Motor neuron (in vitro differentiated cells): Measurements from ENCODE around the gene LUC7L. TPM values are rescaled to one million over a fixed set of nuclear protein-coding genes. Genes with fewer than 3 reads are reported as not detected.
"Not testable (repeated sequence)": the region's sequence is repeated elsewhere in the genome, so short reads cannot be mapped to it uniquely, and the experiment has no call there.

ENCODE experiments used
- ATAC-seq, 8 experiments: fragments of 200-7000 bp; cut with Tn5 transposase; replicated peaks in 6 of 8; 2 replicates each; pipeline ENCODE4 v1.8.0; 2021; ENCODE audit warnings: mild to moderate bottlenecking in 8 of 8, moderate library complexity in 8 of 8
- H3K27ac ChIP-seq, 2 donors: fragments of 250-450 bp; sonication (Bioruptor Pico); 2 replicates each; pipeline ENCODE4 v1.9.0; 2021; ENCODE audit warnings: antibody characterized with exemption in 2 of 2, mild to moderate bottlenecking in 2 of 2, moderate library complexity in 1 of 2
- H3K4me1 ChIP-seq, 2 donors: fragments of 250-450 bp; sonication (Bioruptor Pico); replicated peaks in 1 of 2; 2 replicates each; pipeline ENCODE4 v1.6.1; 2021; ENCODE audit warnings: antibody characterized with exemption in 2 of 2, mild to moderate bottlenecking in 2 of 2, moderate library complexity in 1 of 2
- H3K4me3 ChIP-seq, 5 donors: fragments of 250-450 bp; sonication (Bioruptor Pico); 2 replicates each; pipeline ENCODE4 v1.9.0; 2021; ENCODE audit warnings: antibody characterized with exemption in 5 of 5, mild to moderate bottlenecking in 5 of 5, moderate library complexity in 4 of 5
- WGBS, 10 experiments: fragments of 450-650 bp; shearing (Covaris generic); methylation state at CpG; one replicate each; pipeline ENCODE4 v1.0.0; 2022; 5-methylcytosine and 5-hydroxymethylcytosine counted together
- in situ Hi-C, 9 experiments: fragments of 400-800 bp; cut with MboI; loops; one replicate each; pipeline ENCODE4 v1.15.0; 2021; ENCODE audit warnings: low sequenced_read_pairs in 9 of 9, low pct_unique_long_range_greater_than_20kb in 2 of 9; ENCODE audit not compliant: unreplicated experiment in 9 of 9
- total RNA-seq, 8 experiments: library from RNA; unstranded; fragments of 300-600 nt; gene quantifications; 2 replicates each; pipeline versions ENCODE4 v1.2.3 to v1.2.4, GENCODE V29; 2022

Gene LUC7L
- total RNA-seq, 8 experiments from 2014 or later, result 75.5 to 188 (median 90.9) TPM

DNA sequence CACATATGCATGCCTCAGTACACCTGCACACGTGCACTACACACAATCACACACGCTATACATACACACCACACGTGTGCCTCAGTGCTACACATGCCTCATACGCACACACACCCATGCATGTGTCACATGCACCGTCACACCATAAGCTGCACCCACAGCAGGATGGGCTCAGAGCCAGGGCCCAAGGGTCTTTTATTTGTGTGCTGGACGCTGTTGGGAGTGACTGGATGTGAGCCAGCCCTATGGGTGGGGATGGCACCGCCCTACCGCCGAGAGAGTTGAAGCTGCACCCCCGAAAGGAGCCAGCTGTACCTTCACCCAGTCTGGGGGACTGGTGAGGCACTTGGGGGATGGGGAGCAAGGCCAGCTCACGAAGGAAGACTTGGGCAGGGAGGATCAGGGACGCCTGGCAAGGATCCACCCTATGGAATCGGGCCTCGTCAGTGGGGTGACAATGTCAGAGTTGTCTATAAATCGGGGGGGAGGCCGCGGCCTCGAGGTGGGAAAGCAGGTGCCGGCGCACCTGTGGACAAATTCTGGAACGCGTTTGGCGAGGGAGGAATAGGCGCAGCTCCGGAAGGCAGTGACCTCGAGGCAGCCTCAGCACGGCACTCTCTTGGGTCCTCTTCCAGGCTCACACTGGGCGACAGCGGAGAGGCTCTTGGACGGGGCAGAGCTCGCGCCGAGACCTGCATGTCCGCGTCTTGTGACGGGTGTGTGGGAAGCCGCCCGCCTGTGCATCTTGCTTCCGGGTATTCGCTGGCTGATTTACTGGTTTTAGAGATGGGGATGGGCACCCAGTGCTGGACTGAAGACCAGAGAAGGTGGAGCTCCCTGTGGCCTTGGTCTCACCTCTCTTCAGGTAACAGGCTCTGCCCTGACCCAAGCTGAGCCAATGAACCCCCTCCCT, 39.1 kb upstream of the LUC7L start:
- Histone ChIP-seq H3K4me3 (no peak overlapping the region), H3K4me1 (no peaks in the 10 kb centered on the region), H3K27ac (no peak overlapping the region)
- in situ Hi-C loops, result no loop called here
- no peak for ATAC-seq
- WGBS, 10 experiments, result 0 to 88% (median 84%) methylated on average over 1 to 17 of the region's 40 CpGs; no CpG with 5 or more reads in 3 of the 10 experiments

DNA sequence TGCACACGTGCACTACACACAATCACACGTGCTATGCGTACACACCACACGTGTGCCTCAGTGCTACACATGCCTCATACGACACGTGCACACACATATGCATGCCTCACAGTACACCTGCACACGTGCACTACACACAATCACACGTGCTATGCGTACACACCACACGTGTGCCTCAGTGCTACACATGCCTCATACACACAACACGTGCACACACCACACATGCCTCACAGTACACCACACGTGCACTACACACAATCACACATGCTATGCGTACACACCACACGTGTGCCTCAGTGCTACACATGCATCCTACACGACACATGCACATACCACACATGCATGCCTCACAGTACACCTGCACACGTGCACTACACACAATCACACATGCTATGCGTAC, 38.3 kb upstream of the LUC7L start:
- H3K4me3 ChIP-seq, ATAC-seq, H3K4me1 ChIP-seq, in situ Hi-C loops, H3K27ac ChIP-seq: not testable (repeated sequence)
- 75 to 100% (median 89%) methylated on average over 2 to 5 of the region's 17 CpGs; no CpG with 5 or more reads in 3 of the 10 experiments for WGBS, 10 experiments

DNA sequence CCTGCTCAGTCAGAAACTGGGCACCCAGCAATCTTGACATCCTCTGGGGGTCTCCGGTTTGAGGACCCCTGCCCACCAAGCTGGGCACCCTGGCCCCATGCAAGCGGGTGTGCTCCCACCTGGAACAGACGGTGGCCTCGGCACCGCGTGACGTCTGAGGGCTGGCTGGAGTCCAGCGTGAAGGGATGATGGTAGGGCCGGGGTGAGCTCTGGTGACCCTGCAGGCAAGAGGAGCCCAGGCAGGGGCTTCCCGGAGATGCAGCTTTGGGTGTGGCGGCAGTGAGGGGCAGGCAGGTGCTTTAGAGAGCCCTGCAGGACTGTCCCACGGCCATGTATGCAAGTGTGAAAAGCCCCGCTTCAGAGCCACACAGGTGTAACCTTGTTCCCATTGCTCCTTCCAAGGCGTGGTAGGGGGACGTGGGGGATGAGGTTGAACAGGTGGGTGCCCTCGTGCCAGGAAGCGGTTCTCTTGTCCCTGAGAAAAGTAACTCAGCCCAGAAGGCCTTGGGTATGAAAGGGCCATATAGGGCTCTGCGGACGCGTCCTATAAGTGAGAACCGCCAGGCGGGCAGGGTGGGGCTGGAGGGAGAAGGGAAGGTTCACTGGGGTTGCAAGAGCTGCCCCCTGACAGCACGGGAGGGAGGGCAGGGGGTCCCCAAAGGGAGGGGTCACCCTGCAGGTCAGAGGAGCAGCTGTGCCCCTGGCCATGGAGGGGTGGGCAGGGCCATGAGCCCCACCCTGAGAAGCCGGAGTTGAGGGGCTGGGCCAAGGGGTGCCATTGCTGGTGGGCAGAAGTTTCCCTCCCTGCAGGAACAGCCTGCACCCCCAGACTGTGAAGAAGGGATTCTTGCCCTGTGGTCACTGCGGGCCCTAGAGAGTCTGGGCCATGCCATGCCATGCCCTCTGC, 37.3 kb upstream of the LUC7L start:
- H3K4me3 ChIP-seq, result no peak overlapping the region
- no peak overlapping the region for H3K27ac ChIP-seq
- in situ Hi-C loops, result no loop called here
- ATAC-seq, result peak in 4 of 8 experiments; percentile 3 to 21 (median 8)
- WGBS, 10 experiments, result 20 to 95% (median 62%) methylated on average over 1 to 8 of the region's 25 CpGs; no CpG with 5 or more reads in 6 of the 10 experiments
- H3K4me1 ChIP-seq, result no peaks in the 10 kb centered on the region

DNA sequence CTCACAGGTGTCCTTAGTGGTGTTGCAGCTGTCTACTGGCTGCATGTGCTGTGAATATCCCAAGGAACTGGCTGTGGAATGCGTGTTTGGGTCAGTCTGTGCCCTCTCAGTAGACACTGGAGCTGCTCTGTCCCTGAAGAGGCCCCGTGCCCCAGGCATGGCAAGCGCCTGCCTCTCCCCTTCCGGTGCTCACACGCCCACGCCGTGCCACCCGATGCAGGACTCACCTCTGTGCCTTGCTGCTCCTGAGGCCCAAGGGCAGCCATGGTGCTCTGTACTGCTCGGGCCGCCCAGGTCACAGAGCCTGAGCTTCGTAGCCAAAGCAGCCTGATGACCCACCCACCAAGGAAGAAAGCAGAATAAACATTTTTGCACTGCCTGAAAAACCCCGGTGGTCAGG, 36.5 kb upstream of the LUC7L start:
- H3K4me1 ChIP-seq, result no peaks in the 10 kb centered on the region
- 60 to 100% (median 80%) methylated on average over 1 to 5 of the region's 12 CpGs; no CpG with 5 or more reads in 4 of the 10 experiments for WGBS, 10 experiments
- in situ Hi-C loops, result no loop called here
- no peak overlapping the region for H3K4me3 ChIP-seq
- no peak overlapping the region for H3K27ac ChIP-seq
- peak in 3 of 8 experiments; percentile 2 to 35 (median 31) for ATAC-seq

DNA sequence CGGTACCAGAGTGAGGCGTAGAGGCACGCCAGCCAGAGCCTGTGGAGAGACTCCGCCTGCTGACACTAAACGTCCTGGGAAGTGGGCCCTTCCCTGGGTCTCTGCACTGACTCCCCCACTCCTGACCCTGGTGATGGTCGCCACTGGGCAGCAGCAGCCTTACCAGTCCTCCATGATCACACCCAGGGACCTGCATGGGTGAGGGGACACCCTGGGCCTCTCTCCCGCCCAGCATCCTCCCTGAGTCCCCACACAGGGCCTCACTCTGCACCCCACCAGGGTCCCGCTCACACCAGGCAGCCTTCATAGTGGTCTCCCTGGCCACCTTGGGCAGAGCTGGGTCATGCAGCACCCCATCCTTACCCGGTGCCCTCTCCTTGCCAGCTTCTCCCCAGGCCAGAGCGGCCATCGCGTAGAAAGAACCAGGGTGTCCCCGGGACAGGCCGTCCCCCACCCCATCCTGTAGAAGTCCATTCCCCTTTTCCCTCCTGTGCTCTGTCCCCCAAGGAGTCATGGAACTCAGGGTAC, 35.8 kb upstream of the LUC7L start:
- in situ Hi-C loops, result no loop called here
- no peak overlapping the region for H3K4me3 ChIP-seq
- 100% methylated on average over 1 of the region's 14 CpGs; no CpG with 5 or more reads in 9 of the 10 experiments for WGBS, 10 experiments
- ATAC-seq, result no peak
- no peaks in the 10 kb centered on the region for H3K4me1 ChIP-seq
- H3K27ac ChIP-seq, result no peak overlapping the region

DNA sequence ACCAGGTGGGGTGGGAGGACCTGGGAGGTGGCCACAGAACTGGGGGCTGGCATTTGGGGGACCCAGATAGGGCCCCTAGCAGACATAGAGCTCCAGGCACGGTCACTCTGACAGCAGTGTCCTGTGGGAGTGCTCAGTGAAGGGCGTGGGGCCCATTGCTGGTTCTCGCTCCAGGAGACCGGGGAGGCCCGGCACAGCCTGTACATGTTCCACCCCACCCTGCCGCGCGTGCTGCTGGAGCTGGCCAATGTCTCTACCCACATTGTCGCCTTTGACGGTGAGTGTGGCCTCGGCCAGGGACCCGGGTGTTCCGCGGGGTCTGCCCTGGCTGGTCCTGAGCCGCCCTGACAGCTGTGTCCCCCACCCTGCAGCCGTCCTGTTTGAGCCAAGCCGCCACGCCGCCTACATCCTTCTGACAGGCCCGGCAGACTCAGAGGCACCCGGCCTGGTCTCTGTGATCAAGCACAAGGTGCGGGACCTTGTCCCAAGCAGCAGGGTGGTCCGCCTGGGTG, 35.2 kb upstream of the LUC7L start:
- H3K27ac ChIP-seq, result no peak overlapping the region
- ATAC-seq, result no peak

DNA sequence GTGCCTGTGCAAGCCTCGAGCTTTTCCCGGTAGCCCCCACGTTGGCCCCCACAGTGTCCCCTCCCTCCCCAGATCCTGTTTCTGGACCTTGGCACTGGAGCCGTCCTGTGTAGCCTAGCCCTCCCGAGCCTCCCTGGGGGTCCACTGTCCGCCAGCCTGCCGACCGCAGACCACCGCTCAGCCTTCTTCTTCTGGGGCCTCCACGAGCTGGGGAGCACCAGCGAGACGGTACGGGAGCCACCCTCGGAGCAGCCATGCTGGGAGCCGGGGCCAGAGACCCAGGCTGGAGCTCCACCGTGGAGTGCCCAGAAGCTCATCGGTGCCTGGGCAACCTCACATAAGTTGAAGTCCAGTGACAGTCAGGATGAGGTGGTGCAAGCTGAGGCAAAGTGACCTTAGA, 34.7 kb upstream of the LUC7L start:
- Histone ChIP-seq H3K4me1 (no peaks in the 10 kb centered on the region), H3K27ac (no peak overlapping the region), H3K4me3 (no peak overlapping the region)
- 96% methylated on average over 5 of the region's 17 CpGs; no CpG with 5 or more reads in 9 of the 10 experiments for WGBS, 10 experiments
- in situ Hi-C loops, result no loop called here
- ATAC-seq, result no peak

More for the DNA sequence above, 35.2 kb upstream of the LUC7L start:
- 90% methylated on average over 2 to 6 of the region's 23 CpGs; no CpG with 5 or more reads in 8 of the 10 experiments for WGBS, 10 experiments
- no peaks in the 10 kb centered on the region for H3K4me1 ChIP-seq
- H3K4me3 ChIP-seq, result no peak overlapping the region
- in situ Hi-C loops, result no loop called here

DNA sequence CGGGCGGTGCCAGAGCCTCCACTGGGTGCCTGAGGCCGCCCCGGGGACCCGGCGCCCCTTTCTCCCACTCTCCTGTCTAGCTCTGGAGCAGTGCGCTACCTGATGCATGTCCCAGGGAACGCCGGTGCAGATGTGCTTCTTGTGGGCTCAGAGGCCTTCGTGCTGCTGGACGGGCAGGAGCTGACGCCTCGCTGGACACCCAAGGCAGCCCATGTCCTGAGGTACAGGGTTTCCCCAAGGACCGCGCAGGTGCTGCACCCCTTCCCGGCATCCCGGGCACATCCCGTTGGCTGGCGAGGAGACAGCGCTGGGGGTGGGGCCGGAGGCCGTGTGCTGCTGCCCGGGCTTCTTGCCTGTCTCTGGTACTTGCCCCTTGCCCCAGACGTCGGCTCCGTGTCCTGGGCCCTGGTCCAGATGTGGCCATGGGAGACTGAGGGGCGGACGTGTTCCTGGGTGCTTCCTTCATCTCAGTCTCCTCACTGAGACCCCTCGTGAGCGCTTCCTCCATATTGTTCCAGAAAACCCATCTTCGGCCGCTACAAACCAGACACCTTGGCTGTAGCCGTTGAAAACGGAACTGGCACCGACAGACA, 34.0 kb upstream of the LUC7L start:
- no peak overlapping the region for H3K4me3 ChIP-seq
- no peak overlapping the region for H3K27ac ChIP-seq
- in situ Hi-C loops, result no loop called here
- 90 to 100% (median 100%) methylated on average over 1 to 6 of the region's 35 CpGs; no CpG with 5 or more reads in 5 of the 10 experiments for WGBS, 10 experiments
- no peak for ATAC-seq
- no peaks in the 10 kb centered on the region for H3K4me1 ChIP-seq

DNA sequence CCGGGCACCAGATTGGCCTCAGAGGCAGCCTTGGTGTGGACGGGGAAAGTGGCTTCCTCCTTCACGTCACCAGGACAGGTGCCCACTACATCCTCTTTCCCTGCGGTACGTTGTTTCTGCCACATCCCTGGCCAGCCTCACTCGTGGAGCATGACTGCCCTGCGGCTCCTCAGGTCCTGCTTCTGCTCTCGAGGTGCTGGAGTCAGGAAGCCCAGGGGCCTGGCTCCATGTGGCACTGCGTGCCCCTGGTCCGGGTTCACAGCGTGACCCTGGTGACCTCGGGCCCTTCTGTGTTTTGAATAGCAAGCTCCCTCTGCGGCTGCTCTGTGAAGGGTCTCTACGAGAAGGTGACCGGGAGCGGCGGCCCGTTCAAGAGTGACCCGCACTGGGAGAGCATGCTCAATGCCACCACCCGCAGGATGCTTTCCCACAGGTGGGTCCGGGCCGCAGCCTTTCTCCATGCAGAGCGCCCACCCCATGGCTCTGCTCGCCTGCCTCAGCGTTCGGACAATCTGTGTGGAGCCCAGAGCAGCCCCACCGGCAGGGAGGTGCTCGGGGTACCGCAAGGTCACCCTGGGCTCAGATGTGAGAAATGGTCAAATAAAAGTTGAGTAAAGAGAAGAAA, 33.0 kb upstream of the LUC7L start:
- H3K27ac ChIP-seq, result no peak overlapping the region
- H3K4me1 ChIP-seq, result no peaks in the 10 kb centered on the region
- no peak for ATAC-seq
- H3K4me3 ChIP-seq, result no peak overlapping the region
- in situ Hi-C loops, result no loop called here
- WGBS, 10 experiments, result 80 to 100% (median 94%) methylated on average over 1 to 10 of the region's 29 CpGs; no CpG with 5 or more reads in 3 of the 10 experiments

DNA sequence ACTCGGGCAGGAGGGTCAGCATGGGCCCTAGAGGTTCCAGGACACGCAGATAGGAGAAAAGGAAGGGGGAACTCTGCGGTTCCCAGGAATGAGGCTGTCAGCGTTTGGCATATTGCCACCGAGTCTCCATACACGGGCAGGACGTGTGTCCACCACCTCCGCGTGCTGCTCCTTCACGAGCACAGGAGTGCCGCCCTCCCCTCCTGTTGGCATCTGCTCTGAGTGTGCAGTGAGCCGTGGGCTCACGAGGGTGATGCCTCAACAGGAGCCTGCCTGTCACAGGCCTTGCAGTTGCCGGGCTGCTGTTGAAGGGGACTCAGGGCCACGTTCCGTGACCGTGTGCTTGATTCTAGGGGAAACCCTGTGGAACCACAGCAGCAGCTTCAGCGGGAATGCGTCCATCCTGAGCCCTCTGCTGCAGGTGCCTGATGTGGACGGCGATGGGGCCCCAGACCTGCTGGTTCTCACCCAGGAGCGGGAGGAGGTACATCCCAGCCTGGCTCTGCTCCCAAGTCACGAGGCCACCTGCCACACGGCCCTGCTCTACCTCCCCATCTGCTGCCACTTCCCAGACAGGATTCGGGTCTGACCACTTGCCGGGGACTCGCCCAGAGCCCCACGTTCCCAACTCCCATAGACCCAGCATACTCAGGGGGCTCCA, 31.9 kb upstream of the LUC7L start:
- WGBS, 10 experiments, result 100% methylated on average over 2 to 3 of the region's 28 CpGs; no CpG with 5 or more reads in 8 of the 10 experiments
- Histone ChIP-seq H3K4me1 (no peaks in the 10 kb centered on the region), H3K4me3 (no peak overlapping the region), H3K27ac (no peak overlapping the region)
- in situ Hi-C loops, result no loop called here
- ATAC-seq, result no peak

DNA sequence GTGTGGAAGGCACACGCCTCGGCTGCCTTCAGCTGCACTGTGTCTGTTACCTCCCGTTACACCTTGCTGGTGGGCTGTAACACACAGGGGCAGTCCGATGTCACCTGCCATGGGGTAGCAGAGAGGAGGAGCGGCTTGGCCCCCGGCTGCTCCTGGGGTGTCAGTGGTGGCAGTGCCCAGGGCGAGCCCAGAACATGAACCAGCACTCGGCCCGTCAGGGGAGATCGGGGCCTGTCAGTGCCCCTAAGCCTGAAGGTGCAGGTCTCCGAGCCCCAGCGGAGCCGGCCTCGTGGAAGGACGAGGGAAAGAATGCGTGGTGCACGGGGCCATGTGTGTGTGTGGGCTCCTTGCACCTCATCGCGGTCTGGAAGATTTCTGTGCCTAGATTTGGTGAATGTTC, 31.1 kb upstream of the LUC7L start:
- 88 to 100% (median 91%) methylated on average over 2 to 8 of the region's 19 CpGs; no CpG with 5 or more reads in 4 of the 10 experiments for WGBS, 10 experiments
- ATAC-seq, result no peak
- H3K4me3 ChIP-seq, result no peak overlapping the region

More for the DNA sequence above, 31.1 kb upstream of the LUC7L start:
- Histone ChIP-seq H3K27ac (no peak overlapping the region), H3K4me1 (no peaks in the 10 kb centered on the region)
- in situ Hi-C loops, result no loop called here
